IPS DF 4.7 (cell line): ENCODE results near the gene SDE2.
"Not testable (repeated sequence)": the region's sequence is repeated elsewhere in the genome, so short reads cannot be mapped to it uniquely, and the experiment has no call there.

Experiments
- DNase-seq: peaks from one replicate; pipeline ENCODE4 v3.0.0-alpha.2; 2013; ENCODE audit warnings: low spot score; ENCODE audit errors: extremely low read depth

SDE2 gene

GRCh38 chr1:226006686-226007085 lies 7.5 kb upstream of the SDE2 start:
- DNase-seq: no peak

DNA sequence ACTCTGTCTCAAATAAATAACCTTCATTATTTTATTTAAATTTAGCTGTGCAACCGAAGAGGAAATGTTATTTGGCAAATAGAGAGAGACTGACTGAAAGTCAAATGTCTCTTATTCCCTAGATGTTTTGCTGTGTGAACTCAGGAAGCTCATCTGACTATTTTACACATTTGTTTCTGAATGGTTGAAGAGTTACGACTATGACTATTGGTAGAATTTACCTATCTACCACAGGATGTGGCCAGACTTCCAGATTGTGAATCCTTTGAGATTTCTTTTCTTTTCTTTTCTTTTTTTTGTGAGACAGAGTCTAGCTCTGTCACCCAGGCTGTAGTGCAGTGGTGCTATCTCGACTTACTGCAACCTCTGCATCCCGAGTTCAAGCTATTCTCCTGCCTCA lies 5.3 kb upstream of the SDE2 start:
- DNase-seq: no peak

DNA sequence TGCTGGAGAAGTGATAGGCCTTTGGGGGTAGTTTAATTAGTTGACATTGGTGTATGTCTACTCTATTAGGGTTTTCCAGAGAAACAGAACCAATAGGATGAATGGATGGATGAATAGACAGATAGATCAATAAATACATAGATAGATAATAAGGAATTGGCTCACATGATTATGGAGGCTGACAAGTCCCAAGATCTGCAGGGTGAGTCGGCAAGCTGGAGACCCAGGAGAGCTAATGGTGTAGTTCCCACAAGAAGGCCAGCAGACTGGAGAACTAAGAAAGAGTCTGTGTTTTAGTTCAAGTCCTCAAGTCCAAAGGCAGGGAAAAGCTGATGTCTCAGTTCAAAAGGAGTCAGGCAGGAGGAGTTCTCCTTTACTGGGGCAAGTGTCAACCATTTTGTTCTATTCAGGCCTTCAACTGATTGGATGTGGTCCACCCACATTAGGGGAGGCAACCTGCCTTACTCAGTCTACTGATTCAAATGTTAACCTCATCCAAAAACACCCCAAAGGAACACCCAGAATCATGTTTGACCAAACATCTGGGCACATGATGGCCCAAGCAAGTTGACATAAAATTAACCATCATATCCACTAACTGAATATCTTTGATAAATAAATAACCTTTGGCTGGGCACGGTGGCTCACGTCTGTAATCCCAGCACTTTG lies 4.5 kb upstream of the SDE2 start:
- no peak for DNase-seq

GRCh38 chr1:226002667-226003501 lies 3.7 kb upstream of the SDE2 start:
- peak; percentile 79 for DNase-seq

- no peak for DNase-seq
Observed at GRCh38 chr1:226001963-226002666, 3.0 kb upstream of the SDE2 start.

DNA sequence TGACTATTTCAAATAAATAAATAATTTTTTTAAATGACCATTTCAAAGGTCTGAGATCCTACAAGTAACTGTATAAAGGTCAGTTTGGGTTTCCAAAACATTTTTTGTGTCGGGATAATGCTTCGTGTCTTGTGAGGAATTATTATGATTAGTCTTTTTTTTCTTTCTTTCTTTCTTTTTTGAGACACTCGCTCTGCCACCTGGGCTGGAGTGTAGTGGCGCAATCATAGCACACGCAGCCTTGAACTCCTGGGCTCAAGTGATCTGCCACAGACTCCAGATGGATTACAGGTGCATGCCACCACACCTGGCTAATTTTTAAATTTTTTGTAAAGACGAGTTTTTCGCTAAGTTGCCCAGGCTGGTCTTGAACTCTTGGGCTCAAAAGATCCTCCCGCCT lies 1.9 kb upstream of the SDE2 start:
- DNase-seq: no peak

GRCh38 chr1:226000493-226001081 lies 1.4 kb upstream of the SDE2 start:
- DNase-seq: not testable (repeated sequence)

- no peak for DNase-seq
Observed at GRCh38 chr1:225999912-226000337, 782 bp upstream of the SDE2 start.

- DNase-seq: no peak
Observed at GRCh38 chr1:225998560-225999226, 450 bp downstream of the SDE2 start.

DNA sequence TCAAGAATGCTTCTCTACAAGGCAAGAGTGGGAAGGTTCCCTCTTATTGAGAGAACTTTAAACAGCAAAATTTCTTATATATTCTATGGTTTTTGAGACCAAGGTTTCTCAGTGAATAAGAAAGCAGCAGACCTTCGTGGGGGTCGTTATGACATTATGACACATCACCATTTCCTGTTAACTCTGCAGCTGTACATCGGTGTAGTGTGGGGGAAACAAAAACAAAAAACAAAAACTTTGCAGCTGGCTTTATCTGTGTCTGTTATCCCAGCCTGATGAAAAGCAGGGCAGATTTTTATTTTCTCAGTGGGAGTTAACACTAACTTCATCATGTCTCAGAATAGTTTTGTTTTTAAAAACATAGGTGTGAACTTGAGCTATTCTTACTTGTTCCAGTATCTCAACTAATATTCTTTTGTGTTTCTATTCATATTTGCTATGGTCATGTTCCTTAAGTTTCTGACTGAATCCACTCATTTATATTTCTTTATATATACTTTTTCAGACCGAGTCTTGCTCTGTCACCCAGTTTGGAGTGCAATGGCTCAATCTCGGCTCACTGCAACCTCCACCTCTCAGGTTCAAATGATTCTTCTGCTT lies 2.1 kb downstream of the SDE2 start:
- no peak for DNase-seq

GRCh38 chr1:225995919-225996864 lies 3.0 kb downstream of the SDE2 start:
- DNase-seq: no peak

DNA sequence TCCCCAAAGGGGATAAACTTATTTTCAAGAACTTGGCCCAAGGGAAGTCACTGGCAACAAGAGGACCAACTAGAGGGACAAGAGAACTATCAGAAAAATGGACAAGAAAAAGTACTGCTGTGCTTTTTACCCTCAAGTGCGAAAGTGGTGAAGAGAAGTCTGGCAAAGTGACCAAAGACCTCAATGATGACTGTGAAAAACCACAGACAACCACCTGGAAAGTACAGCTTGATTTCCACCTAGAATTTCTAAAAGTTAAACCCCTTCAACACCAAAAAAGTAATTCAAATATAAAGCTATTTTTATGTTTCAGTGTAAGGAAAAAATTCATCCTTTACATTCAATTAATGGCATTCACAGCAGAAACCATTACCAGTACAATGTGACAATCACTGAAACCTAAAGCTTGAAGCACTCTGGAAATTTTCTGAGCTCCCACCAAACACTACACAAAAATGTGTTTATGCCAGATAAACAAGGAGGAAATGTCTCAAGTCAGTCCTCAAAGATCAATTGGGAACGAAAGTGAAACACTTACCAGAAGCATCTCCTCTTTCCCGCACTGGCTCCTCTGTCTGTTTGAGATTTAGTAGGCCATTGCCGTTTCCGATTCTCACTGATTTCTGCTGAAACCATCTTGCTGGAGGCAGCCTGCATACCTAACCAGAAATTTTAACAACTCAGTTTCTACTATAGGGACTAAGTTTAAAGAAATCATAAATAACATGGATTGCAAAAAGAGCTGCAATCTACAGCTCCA lies 8.3 kb downstream of the SDE2 start:
- no peak for DNase-seq

DNA sequence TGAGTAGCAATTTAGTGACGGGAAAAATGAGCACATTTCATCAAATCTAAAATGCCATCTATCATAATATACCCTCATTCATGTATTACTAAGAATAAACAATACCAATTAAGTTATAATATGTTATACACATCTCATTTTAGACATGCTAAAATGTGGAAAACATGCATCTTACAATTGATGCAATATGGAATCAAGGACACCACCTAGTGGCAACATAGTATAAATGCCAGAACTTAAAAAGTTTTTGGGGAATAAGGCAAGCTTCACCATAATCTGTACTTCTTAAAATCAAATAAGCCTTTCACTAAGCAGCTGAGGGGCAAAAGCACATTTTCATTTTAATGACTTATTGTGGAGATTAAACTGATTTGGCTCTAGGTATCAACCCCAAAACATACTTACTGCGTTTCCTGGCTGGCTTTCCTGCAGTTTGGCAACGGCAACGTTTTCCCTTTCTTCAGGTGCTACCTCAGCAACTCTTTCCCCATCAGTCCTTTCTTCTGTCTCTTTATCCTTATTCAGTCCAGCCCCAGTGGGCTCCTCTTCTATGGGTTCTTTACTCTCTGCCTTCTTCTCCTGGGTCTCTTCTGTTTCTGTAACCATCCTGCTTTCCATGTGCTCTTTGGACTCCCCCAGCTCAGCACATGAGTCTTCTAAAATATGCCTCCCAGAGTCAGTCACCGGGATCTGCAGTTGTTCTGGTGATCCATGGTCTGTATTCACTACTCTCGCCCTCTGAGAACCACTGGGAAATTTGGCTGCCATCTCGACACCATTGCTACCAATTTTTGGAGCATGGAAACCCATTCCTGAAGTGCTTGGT lies 11.4 kb downstream of the SDE2 start:
- no peak for DNase-seq

GRCh38 chr1:225981714-225982113 lies 17.4 kb downstream of the SDE2 start:
- DNase-seq: no peak

DNA sequence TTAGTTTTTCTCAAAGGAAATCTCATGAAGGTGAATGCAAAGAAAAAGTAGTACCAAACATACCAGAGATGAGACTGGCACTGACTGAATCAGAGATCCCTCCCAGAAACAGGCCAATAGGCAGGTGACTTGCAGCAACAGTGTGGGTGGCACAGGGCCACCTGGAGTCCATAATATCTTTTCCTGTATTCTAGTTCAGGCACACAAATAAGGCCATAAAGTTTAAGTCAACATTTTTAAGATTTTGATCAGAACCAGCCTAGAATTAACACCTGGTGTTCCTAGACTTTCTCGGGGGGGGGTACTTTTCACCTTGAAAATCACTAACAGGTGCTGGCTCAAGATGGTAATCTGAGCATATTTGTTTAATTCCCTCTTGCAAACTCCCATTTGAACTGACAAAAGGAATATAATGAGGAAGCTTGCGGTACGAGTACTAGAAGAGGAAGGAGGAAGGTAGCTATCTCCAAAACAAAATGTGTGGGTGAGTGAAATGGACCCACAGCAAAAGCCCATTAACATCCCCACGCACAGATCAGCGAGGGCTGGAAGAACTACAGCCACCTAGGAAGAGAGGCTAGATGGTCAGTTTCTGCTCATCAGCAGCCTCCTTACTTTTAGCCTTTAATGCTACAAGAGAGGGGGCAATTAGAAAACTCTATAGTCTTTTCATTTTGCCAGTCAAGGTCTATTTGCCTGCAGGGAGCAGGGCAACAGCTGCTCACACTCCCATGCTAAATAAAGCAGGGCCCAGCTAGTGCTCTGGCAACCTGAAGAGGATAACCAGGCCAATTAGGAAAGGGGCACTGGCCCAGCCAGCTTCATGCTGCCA lies 18.9 kb downstream of the SDE2 start:
- no peak for DNase-seq

DNA sequence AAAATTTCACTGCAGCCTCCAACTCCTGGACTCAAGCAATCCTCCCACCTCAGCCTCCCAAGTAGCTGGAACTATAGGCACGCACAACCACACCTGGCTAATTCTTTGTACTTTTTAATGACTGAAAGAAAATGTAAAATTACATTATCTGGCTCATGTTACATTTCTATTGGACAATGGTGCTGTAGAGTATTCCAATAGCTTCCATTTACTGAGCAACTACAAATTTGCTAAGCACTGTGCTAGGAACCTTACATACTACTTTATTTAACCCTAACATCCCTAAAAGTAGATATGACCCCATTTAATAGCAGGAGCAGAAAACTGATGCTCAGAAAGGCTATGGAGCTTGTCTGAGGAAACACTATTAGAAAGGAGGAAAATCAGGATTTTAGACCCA lies 19.7 kb downstream of the SDE2 start:
- no peak for DNase-seq
